GM23338 (cell line): Measurements from ENCODE around the gene CERS2. TPM values are rescaled to one million over a fixed set of nuclear protein-coding genes. Genes with fewer than 3 reads are reported as not detected.

Source experiments
- ATAC-seq: fragments of 200-7000 bp; cut with Tn5 transposase; 3 replicates; pipeline ENCODE4 v1.9.1; 2020
- DNase-seq: peaks from one replicate; pipeline ENCODE4 v3.0.0-alpha.2; 2015; ENCODE audit warnings: low spot score
- H2AFZ ChIP-seq: fragments of 200-600 bp; sonication (generic); 2 replicates; pipeline ENCODE4 v1.8.0; 2016; ENCODE audit warnings: antibody characterized with exemption, mild to moderate bottlenecking, moderate library complexity
- H3F3A ChIP-seq: fragments of 200-600 bp; sonication (generic); replicated peaks from 2 replicates; pipeline ENCODE4 v1.8.0; 2017; ENCODE audit warnings: antibody characterized with exemption, mixed run types, low read depth
- H3K27ac ChIP-seq: fragments of 200-600 bp; sonication (generic); 2 replicates; pipeline ENCODE4 v1.6.1; 2016; ENCODE audit warnings: low read depth
- H3K27me3 ChIP-seq: fragments of 200-600 bp; sonication (generic); 2 replicates; pipeline ENCODE4 v1.8.0; 2016; ENCODE audit warnings: mild to moderate bottlenecking, mixed run types, moderate library complexity; ENCODE audit not compliant: insufficient read depth
- H3K36me3 ChIP-seq: fragments of 200-600 bp; sonication (generic); 2 replicates; pipeline ENCODE4 v1.8.0; 2016; ENCODE audit warnings: mild to moderate bottlenecking; ENCODE audit not compliant: insufficient read depth
- H3K4me1 ChIP-seq: fragments of 200-600 bp; sonication (generic); 2 replicates; pipeline ENCODE4 v1.8.0; 2016; ENCODE audit warnings: mild to moderate bottlenecking, moderate library complexity; ENCODE audit not compliant: insufficient read depth
- H3K4me2 ChIP-seq: fragments of 200-600 bp; sonication (generic); 2 replicates; pipeline ENCODE4 v1.7.1; 2017; ENCODE audit warnings: mixed run types
- H3K4me3 ChIP-seq: fragments of 200-600 bp; sonication (generic); 2 replicates; pipeline ENCODE4 v1.6.1; 2016; ENCODE audit warnings: mixed run types
- H3K79me2 ChIP-seq: fragments of 200-600 bp; sonication (generic); replicated peaks from 2 replicates; pipeline ENCODE4 v1.8.0; 2017; ENCODE audit warnings: mild to moderate bottlenecking; ENCODE audit not compliant: insufficient read depth
- H3K9me2 ChIP-seq: fragments of 200-600 bp; sonication (generic); 2 replicates; pipeline ENCODE4 v1.8.0; 2017; ENCODE audit not compliant: insufficient read depth
- H4K20me1 ChIP-seq: fragments of 200-600 bp; sonication (generic); replicated peaks from 2 replicates; pipeline ENCODE4 v1.8.0; 2017; ENCODE audit warnings: mild to moderate bottlenecking; ENCODE audit not compliant: insufficient read depth
- H3K27ac Mint-ChIP-seq: 2 replicates; pipeline ENCODE4 v1.8.0; 2020; ENCODE audit warnings: inconsistent platforms, mild to moderate bottlenecking, moderate library complexity, mixed read lengths
- H3K27me3 Mint-ChIP-seq: 3 replicates; pipeline ENCODE4 v1.8.0; 2022; ENCODE audit warnings: low read depth, mild to moderate bottlenecking, moderate library complexity, mixed read lengths, inconsistent platforms; ENCODE audit not compliant: insufficient read depth, poor library complexity
- H3K36me3 Mint-ChIP-seq: 3 replicates; pipeline ENCODE4 v1.8.0; 2021; ENCODE audit warnings: low read depth, mild to moderate bottlenecking, inconsistent platforms, moderate library complexity, mixed read lengths
- H3K4me1 Mint-ChIP-seq: 3 replicates; pipeline ENCODE4 v1.8.0; 2020; ENCODE audit warnings: mild to moderate bottlenecking, inconsistent platforms, mixed read lengths
- H3K4me3 Mint-ChIP-seq: 3 replicates; pipeline ENCODE4 v1.8.0; 2021; ENCODE audit warnings: moderate library complexity, mild to moderate bottlenecking, inconsistent platforms, mixed read lengths
- H3K9me3 Mint-ChIP-seq: 3 replicates; pipeline ENCODE4 v1.8.0; 2020; ENCODE audit warnings: moderate library complexity, mild to moderate bottlenecking, inconsistent platforms, mixed read lengths
- CTCF ChIP-seq, 2 experiments: fragments of 200-600 bp in 1 of 2; sonication (generic) in 1 of 2; conservative IDR thresholded peaks; 2 replicates each; pipeline versions ENCODE4 v1.5.1 to v1.6.1; 2016 to 2017; ENCODE audit warnings: antibody characterized with exemption in 2 of 2, low read depth in 2 of 2, mild to moderate bottlenecking in 2 of 2, moderate library complexity in 1 of 2
- EZH2 ChIP-seq: fragments of 200-600 bp; sonication (generic); IDR thresholded peaks from one replicate; pipeline ENCODE4 v1.8.0; 2017; ENCODE audit warnings: antibody characterized with exemption, mild to moderate bottlenecking, low read depth; ENCODE audit not compliant: unreplicated experiment
- NANOG ChIP-seq: IDR thresholded peaks from 2 replicates; pipeline ENCODE4 v1.6.1; 2016; ENCODE audit warnings: antibody characterized with exemption, borderline replicate concordance
- POLR2AphosphoS5 ChIP-seq: IDR thresholded peaks from 2 replicates; pipeline ENCODE4 v1.6.1; 2016; ENCODE audit warnings: antibody characterized with exemption, low read depth
- REST ChIP-seq: IDR thresholded peaks from one replicate; pipeline ENCODE4 v1.6.1; 2018; ENCODE audit warnings: antibody characterized with exemption; ENCODE audit not compliant: unreplicated experiment
- ZNF462 ChIP-seq: fragments of 250-450 bp; sonication (Bioruptor Pico); IDR thresholded peaks from 2 replicates; pipeline ENCODE4 v1.5.0; 2020; ENCODE audit warnings: mild to moderate bottlenecking, moderate library complexity
- polyA plus RNA-seq: library from polyadenylated mRNA; unstranded; fragments of >200 nt; fragmentation: Nextera tagmentation; extraction: Ambion mirVana; gene quantifications from 2 replicates; pipeline ENCODE4 v1.2.1, GENCODE V29; 2016
- total RNA-seq: library from RNA; depleted of rRNA; stranded (reverse); fragments of >200 nt; shearing (Covaris generic); gene quantifications from 2 replicates; pipeline ENCODE4 v1.2.3, GENCODE V29; 2014
- TF ChIP-seq, protein P1 (sequence below): IDR thresholded peaks from 2 replicates; pipeline ENCODE4 v1.6.1; 2016; ENCODE audit warnings: antibody characterized with exemption

Gene CERS2
- total and polyA plus RNA-seq, 2 experiments from 2014 or later: 83.3 to 120 TPM

- no peak for TF ChIP-seq ZNF462 (CRISPR knock-in tag)
These were observed 14.0 kb downstream of the CERS2 start (continued) for GRCh38 chr1:150960646-150961045.

GRCh38 chr1:150957666-150958065 is 17.0 kb downstream of the CERS2 start:
- H3K9me3 Mint-ChIP-seq: no peaks in the 10 kb centered on the region
- Histone ChIP-seq H3K4me1 (no peaks in the 10 kb centered on the region), H3K9me2 (no peaks in the 10 kb centered on the region), H2AFZ (no peak overlapping the region), H3F3A (0 out of 2 replicates have a peak, but pooled peaks cover 3% of the 10 kb centered on the region), H3K27ac (no peak overlapping the region), H3K4me2 (no peak overlapping the region), H3K4me3 (no peak overlapping the region), H3K36me3 (peaks cover 44% of the 10 kb centered on the region), H4K20me1 (peaks cover 4% of the 10 kb centered on the region; the same call in 1 of the 2 replicates), H3K27me3 (no peaks in the 10 kb centered on the region), H3K79me2 (no peaks in the 10 kb centered on the region)
- H3K4me1 Mint-ChIP-seq: no peaks in the 10 kb centered on the region
- no peak for ATAC-seq
- peaks cover 83% of the 10 kb centered on the region for H3K36me3 Mint-ChIP-seq
- peaks cover 4% of the 10 kb centered on the region for H3K27me3 Mint-ChIP-seq
- no peak overlapping the region for H3K4me3 Mint-ChIP-seq
- no peak overlapping the region for H3K27ac Mint-ChIP-seq
- no peak for DNase-seq
- TF ChIP-seq, protein P1, sequence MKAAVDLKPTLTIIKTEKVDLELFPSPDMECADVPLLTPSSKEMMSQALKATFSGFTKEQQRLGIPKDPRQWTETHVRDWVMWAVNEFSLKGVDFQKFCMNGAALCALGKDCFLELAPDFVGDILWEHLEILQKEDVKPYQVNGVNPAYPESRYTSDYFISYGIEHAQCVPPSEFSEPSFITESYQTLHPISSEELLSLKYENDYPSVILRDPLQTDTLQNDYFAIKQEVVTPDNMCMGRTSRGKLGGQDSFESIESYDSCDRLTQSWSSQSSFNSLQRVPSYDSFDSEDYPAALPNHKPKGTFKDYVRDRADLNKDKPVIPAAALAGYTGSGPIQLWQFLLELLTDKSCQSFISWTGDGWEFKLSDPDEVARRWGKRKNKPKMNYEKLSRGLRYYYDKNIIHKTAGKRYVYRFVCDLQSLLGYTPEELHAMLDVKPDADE: no peak
- no peak for TF ChIP-seq REST
- no peak for TF ChIP-seq POLR2AphosphoS5
- TF ChIP-seq CTCF (conservative IDR thresholded peaks at IDR 0.05; ENCODE audit: low read depth in 2 of 2): no peak
- TF ChIP-seq EZH2: no peak
- no peak for TF ChIP-seq NANOG
